Measurements from ENCODE around the gene KDM2B.

- TF ChIP-seq EZH2 (IDR thresholded peaks at IDR 0.05) (no peak), POLR2AphosphoS5 (IDR thresholded peaks at IDR 0.05; ENCODE audit: borderline replicate concordance, low read depth, low read length) (no peak)
These were observed 32.6 kb upstream of the KDM2B start for GRCh38 chr12:121613462-121613861.

Data from SK-N-MC (cell line).